GM13976 (cell line): Measurements from ENCODE around the gene F7.

ENCODE experiments used
- DNase-seq: peaks from one replicate; pipeline ENCODE4 v3.0.0; 2012; ENCODE audit warnings: low spot score
- CTCF ChIP-seq: IDR thresholded peaks from 2 replicates; pipeline ENCODE4 v1.5.1; 2012; ENCODE audit warnings: borderline replicate concordance, mild to moderate bottlenecking; ENCODE audit not compliant: insufficient read depth; ENCODE audit errors: extremely low read depth, missing control alignments, control extremely low read depth
- in situ Hi-C: fragments of 300-500 bp; cut with MboI; formaldehyde crosslinking; loops from one replicate; pipeline ENCODE4 v1.12.0; 2022; ENCODE audit warnings: low sequenced_read_pairs, mixed read lengths, inconsistent platforms; ENCODE audit not compliant: unreplicated experiment

Gene F7

GRCh38 chr13:113090806-113091205 lies 14.8 kb upstream of the F7 start:
- in situ Hi-C loops: no loop called here
- DNase-seq: no peak
- no peak for TF ChIP-seq CTCF

- in situ Hi-C loops: no loop called here
- no peak for DNase-seq
Observed at GRCh38 chr13:113091211-113091771, 14.3 kb upstream of the F7 start.

GRCh38 chr13:113091891-113092775 lies 13.5 kb upstream of the F7 start:
- TF ChIP-seq CTCF: no peak
- DNase-seq: no peak
- in situ Hi-C loops: no loop called here

More at GRCh38 chr13:113091211-113091771, 14.3 kb upstream of the F7 start:
- TF ChIP-seq CTCF: no peak

GRCh38 chr13:113092776-113093579 lies 12.6 kb upstream of the F7 start:
- in situ Hi-C loops: no loop called here
- no peak for TF ChIP-seq CTCF
- no peak for DNase-seq

GRCh38 chr13:113093580-113094409 lies 11.8 kb upstream of the F7 start:
- no peak for DNase-seq
- no peak for TF ChIP-seq CTCF
- in situ Hi-C loops: no loop called here

- in situ Hi-C loops: no loop called here
- no peak for TF ChIP-seq CTCF
- no peak for DNase-seq
Observed at GRCh38 chr13:113094410-113094800, 11.2 kb upstream of the F7 start.
